ENCODE measurements around the gene SCAMP4. TPM values are rescaled to one million over a fixed set of nuclear protein-coding genes. Genes with fewer than 3 reads are reported as not detected.
A peak's percentile ranks its signal among the peaks of the same experiment; 100 is the strongest.

The SCAMP4 gene
- total and polyA plus RNA-seq, 9 of the 15 experiments (the other 6 are each of a cell fraction or from before 2014, with no cell fraction given), result 0.81 to 45.9 (median 12.8) TPM

DNA sequence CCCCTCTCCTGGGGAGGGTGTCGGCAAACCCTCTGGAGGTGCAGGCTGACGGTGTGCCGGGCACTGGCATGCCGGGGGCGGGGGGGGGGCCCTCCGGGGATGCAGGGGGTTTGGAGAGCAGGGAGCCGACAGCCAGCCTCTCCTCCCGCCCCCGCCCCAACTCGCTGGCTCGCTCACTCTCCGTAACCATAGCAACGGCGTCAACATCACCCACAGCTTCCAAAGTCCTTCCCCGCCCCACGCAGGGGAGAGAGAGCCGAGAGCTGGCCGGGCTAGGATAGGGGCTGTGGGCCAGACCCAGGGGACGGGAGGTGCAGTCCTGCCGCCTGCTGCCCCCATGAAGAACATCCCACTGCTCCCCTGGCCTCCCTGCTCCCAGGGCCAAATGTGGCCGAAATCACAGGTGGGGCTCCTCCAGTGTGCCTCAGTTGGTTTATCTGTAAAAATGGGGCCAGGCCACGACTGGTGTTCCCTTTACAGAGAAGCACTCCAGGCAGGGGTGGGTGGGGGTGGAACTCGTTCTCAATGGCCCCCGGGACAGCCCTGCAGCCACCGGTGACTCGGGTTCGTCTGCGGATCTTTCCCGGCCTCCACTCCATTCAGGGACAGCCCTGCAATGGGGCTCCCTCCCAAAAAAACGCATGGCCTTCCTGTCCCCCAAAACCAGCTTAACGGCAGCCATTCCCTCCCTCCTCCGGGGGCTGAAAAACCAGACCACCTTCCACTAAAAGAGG is 45.0 kb upstream of the SCAMP4 start (continued):
- TF ChIP-seq GATAD2A (IDR thresholded peaks at IDR 0.05), result no peak
- TF ChIP-seq, protein P1, sequence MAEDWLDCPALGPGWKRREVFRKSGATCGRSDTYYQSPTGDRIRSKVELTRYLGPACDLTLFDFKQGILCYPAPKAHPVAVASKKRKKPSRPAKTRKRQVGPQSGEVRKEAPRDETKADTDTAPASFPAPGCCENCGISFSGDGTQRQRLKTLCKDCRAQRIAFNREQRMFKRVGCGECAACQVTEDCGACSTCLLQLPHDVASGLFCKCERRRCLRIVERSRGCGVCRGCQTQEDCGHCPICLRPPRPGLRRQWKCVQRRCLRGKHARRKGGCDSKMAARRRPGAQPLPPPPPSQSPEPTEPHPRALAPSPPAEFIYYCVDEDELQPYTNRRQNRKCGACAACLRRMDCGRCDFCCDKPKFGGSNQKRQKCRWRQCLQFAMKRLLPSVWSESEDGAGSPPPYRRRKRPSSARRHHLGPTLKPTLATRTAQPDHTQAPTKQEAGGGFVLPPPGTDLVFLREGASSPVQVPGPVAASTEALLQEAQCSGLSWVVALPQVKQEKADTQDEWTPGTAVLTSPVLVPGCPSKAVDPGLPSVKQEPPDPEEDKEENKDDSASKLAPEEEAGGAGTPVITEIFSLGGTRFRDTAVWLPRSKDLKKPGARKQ (CRISPR knock-in tag; IDR thresholded peaks at IDR 0.05), result no peak
- TF ChIP-seq FOSL1 (tag; conservative IDR thresholded peaks at IDR 0.05), result no peak
- TF ChIP-seq GABPB2 (CRISPR knock-in tag; conservative IDR thresholded peaks at IDR 0.05), result no peak
- no peak for TF ChIP-seq ZNF584 (CRISPR knock-in tag; IDR thresholded peaks at IDR 0.05; ENCODE audit: low read depth)
- no peak for TF ChIP-seq KAT2B (IDR thresholded peaks at IDR 0.05; ENCODE audit: low read depth, low read length)
- TF ChIP-seq MYC (IDR thresholded peaks at IDR 0.05; ENCODE audit: low read depth, low read length), result 0 out of 2 replicates have a peak, but pooled peaks have one; percentile 11
- no peak for TF ChIP-seq MYC (CRISPR knock-in tag; IDR thresholded peaks at IDR 0.05; ENCODE audit: borderline replicate concordance, low read depth)
- TF ChIP-seq MIER1 (IDR thresholded peaks at IDR 0.05; ENCODE audit: low read depth), result no peak
- TF ChIP-seq GATA2 (CRISPR knock-in tag; IDR thresholded peaks at IDR 0.05), result no peak
- TF ChIP-seq, protein P2, sequence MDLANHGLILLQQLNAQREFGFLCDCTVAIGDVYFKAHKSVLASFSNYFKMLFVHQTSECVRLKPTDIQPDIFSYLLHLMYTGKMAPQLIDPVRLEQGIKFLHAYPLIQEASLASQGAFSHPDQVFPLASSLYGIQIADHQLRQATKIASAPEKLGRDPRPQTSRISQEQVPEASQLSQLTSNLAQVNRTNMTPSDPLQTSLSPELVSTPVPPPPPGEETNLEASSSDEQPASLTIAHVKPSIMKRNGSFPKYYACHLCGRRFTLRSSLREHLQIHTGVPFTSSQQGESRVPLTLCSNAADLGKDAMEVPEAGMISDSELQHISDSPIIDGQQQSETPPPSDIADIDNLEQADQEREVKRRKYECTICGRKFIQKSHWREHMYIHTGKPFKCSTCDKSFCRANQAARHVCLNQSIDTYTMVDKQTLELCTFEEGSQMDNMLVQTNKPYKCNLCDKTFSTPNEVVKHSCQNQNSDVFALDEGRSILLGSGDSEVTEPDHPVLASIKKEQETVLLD (IDR thresholded peaks at IDR 0.05), result no peak
- TF ChIP-seq HEY1 (CRISPR knock-in tag; IDR thresholded peaks at IDR 0.05; ENCODE audit: borderline replicate concordance), result no peak
- TF ChIP-seq, protein P3, sequence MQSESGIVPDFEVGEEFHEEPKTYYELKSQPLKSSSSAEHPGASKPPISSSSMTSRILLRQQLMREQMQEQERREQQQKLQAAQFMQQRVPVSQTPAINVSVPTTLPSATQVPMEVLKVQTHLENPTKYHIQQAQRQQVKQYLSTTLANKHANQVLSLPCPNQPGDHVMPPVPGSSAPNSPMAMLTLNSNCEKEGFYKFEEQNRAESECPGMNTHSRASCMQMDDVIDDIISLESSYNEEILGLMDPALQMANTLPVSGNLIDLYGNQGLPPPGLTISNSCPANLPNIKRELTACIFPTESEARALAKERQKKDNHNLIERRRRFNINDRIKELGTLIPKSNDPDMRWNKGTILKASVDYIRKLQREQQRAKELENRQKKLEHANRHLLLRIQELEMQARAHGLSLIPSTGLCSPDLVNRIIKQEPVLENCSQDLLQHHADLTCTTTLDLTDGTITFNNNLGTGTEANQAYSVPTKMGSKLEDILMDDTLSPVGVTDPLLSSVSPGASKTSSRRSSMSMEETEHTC (IDR thresholded peaks at IDR 0.05), result no peak
- no peak for TF ChIP-seq TSC22D4 (tag; IDR thresholded peaks at IDR 0.05)
- no peak for TF ChIP-seq ZBTB34 (CRISPR knock-in tag; IDR thresholded peaks at IDR 0.05)
- TF ChIP-seq, protein P4, sequence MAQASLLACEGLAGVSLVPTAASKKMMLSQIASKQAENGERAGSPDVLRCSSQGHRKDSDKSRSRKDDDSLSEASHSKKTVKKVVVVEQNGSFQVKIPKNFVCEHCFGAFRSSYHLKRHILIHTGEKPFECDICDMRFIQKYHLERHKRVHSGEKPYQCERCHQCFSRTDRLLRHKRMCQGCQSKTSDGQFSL (CRISPR knock-in tag; IDR thresholded peaks at IDR 0.05), result no peak
- TF ChIP-seq, protein P4 (tag; IDR thresholded peaks at IDR 0.05), result no peak

All from K562 (cell line).